Stimulated activated CD4-positive, alpha-beta T cell treated with anti-CD3 and anti-CD28 coated beads, Interleukin-2, amount 100 ng/mL, for 24 hours (primary cell): ENCODE results near the gene SLC25A24.

Experiments used
- DNase-seq, 2 donors: peaks; one replicate each; pipeline ENCODE4 v3.0.0-alpha.2; 2020

Gene SLC25A24

DNA sequence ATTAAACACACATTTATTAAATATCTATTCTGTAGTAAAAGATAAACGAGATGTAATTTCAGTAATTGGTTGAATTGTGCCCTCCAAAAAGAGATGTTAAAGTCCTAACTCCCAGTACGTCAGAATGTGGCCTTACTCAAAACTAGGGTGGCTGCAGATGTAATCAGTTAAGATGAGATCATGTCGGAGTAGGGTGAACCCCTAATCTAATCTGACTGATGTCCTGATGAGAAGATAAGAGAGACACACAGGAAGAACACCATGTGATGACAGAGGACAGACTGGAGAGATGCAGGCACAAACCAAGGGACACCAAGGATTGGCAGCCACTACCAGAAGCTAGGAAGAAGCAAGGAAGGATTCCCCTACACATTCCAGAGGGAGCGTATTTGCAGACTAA lies 104.1 kb downstream of the SLC25A24 start:
- DNase-seq: no peak

- no peak for DNase-seq
Observed at GRCh38 chr1:108089477-108089876, 110.7 kb downstream of the SLC25A24 start.

DNA sequence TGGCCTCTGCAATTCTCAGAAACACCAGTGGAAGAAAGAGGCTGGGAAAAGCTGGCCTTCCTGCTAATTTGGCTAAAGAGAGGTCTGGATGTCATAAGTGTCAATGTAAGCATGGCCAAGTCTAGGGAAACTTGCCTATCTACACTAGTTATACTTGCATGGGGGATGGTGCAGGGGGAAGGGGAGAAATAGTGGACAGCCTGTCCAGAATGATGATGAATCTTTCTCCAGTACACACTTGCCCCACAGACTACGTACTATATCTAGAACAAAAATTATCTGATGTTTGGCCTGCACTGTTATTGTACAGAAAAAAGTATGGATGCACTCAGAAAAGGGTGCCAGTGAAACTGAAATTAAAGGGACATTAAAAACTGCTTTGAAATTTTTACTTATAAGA lies 114.5 kb downstream of the SLC25A24 start:
- DNase-seq: no peak

- no peak for DNase-seq
Observed at GRCh38 chr1:108084866-108085477, 115.2 kb downstream of the SLC25A24 start.
